Activated CD4-positive, alpha-beta T cell treated with anti-CD3 and anti-CD28 coated beads for 24 hours (primary cell): ENCODE measurements around the gene SLC4A8.
"Not testable (repeated sequence)": the region's sequence is repeated elsewhere in the genome, so short reads cannot be mapped to it uniquely, and the experiment has no call there.

Source experiments
- DNase-seq, 2 donors: peaks; one replicate each; pipeline ENCODE4 v3.0.0-alpha.2; 2020; ENCODE audit warnings: low read depth in 2 of 2

SLC4A8 gene

GRCh38 chr12:51429700-51430099 is 5.1 kb downstream of the SLC4A8 start:
- no peak for DNase-seq

- DNase-seq = no peak
These were observed 5.7 kb downstream of the SLC4A8 start for GRCh38 chr12:51430196-51430895.

- DNase-seq = no peak
These were observed 8.3 kb downstream of the SLC4A8 start for GRCh38 chr12:51432921-51433320.

- DNase-seq = no peak
These were observed 9.7 kb downstream of the SLC4A8 start for GRCh38 chr12:51434305-51434704.

- DNase-seq = no peak
These were observed 12.8 kb downstream of the SLC4A8 start for GRCh38 chr12:51437431-51437830.

- DNase-seq = no peak
These were observed 14.7 kb downstream of the SLC4A8 start for GRCh38 chr12:51439330-51439729.

GRCh38 chr12:51441583-51441982 is 17.0 kb downstream of the SLC4A8 start:
- DNase-seq = no peak

- no peak for DNase-seq
These were observed 17.7 kb downstream of the SLC4A8 start for GRCh38 chr12:51442324-51442723.

GRCh38 chr12:51443573-51443972 is 18.9 kb downstream of the SLC4A8 start:
- DNase-seq = no peak

GRCh38 chr12:51448618-51449256 is 24.1 kb downstream of the SLC4A8 start:
- DNase-seq = no peak

- no peak for DNase-seq
These were observed 25.1 kb downstream of the SLC4A8 start for GRCh38 chr12:51449580-51450246.

- DNase-seq = no peak
These were observed 25.7 kb downstream of the SLC4A8 start for GRCh38 chr12:51450333-51450732.

- no peak for DNase-seq
These were observed 26.2 kb downstream of the SLC4A8 start for GRCh38 chr12:51450806-51451205.

GRCh38 chr12:51454016-51454415 is 29.4 kb downstream of the SLC4A8 start:
- not testable (repeated sequence) for DNase-seq

GRCh38 chr12:51455050-51455449 is 30.4 kb downstream of the SLC4A8 start:
- not testable (repeated sequence) for DNase-seq

GRCh38 chr12:51458635-51459034 is 34.0 kb downstream of the SLC4A8 start:
- no peak for DNase-seq

GRCh38 chr12:51460519-51460918 is 35.9 kb downstream of the SLC4A8 start:
- DNase-seq = no peak

GRCh38 chr12:51465491-51465890 is 40.9 kb downstream of the SLC4A8 start:
- no peak for DNase-seq

- no peak for DNase-seq
These were observed 45.5 kb downstream of the SLC4A8 start for GRCh38 chr12:51470116-51470515.

- DNase-seq = no peak
These were observed 46.7 kb downstream of the SLC4A8 start for GRCh38 chr12:51471111-51471864.

GRCh38 chr12:51472984-51473383 is 48.4 kb downstream of the SLC4A8 start:
- no peak for DNase-seq

- no peak for DNase-seq
These were observed 49.3 kb downstream of the SLC4A8 start for GRCh38 chr12:51473947-51474346.
